Measurements from ENCODE around the gene CPEB4. TPM values are rescaled to one million over a fixed set of nuclear protein-coding genes. Genes with fewer than 3 reads are reported as not detected.

CPEB4 gene
- total RNA-seq (2022; extraction: Qiagen RNA extraction; ENCODE audit: low read depth), result 10.8 to 20.5 TPM (median 19.4 TPM) in 5 replicates

GRCh38 chr5:173887610-173888472 lies at the start of gene CPEB4:
Gene CPEB4, plus strand, starts transcription at chr5:173888349. Its CDS starts 1,385 bp downstream, at chr5:173889734.

DNA sequence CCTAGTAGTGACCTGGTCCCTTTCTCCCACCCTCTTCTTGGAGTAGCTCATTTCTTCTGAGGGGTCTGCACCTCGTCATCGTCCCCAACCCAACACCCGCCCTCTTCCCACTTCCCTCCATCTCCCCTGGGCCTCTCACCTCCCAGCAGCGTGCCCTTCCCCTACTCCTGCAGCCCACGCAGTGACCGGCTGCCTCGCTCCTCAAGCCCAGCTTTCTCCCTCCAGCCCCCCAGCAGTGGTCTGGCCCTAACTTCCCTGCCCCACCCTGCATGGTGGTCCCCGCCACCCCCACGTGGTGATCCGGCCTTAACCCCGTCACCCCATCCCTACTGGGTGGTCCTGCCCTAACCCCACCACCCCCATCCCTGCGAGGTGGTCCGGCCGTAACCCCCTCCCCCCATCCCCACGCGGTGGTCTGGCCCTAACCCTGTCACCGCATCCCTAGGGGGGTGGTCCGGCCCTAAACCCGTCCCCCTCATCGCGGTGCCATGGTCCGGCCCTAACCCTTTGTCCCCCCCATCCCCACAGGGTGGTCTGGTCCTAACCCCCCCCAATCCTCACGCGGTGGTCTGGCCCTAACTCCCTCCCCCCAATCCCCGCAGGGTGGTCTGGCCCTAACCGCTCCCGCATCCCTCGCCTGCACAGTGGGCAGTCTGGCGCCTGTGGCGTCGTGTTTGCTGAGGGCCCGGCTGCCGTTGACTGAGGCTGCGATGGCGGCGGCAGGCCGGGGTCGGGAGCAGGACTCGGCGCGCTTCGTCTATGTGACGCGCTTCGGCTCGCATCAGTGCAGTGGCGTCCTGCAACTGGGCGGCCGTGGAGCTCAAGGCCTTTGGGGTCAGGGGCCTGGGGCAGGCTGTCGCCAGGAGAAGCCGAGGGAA lies 100.6 kb downstream of the CPEB4 start, which contains the start of gene C5orf47:
Gene C5orf47, plus strand, starts transcription at position 617 of the 878 bp plus-strand sequence. Its CDS starts 94 bp downstream, at position 711.

Other genes starting within 250 kb of the CPEB4 start
- gene C5orf47, start 100.8 kb downstream of the CPEB4 start, total RNA-seq (2022; extraction: Qiagen RNA extraction; ENCODE audit: low read depth), result not detected in 5 replicates
- 0.25 TPM in 1 of 5 replicates, not detected in the others for gene NSG2, start 157.4 kb downstream of the CPEB4 start, total RNA-seq (2022; extraction: Qiagen RNA extraction; ENCODE audit: low read depth)

Measured in A549 treated with GW870086 at 1 μM for 4 hours (cell line).